ENCODE results near the gene ZNF507.

The ZNF507 gene

GRCh38 chr19:32322541-32322940 lies 22.9 kb upstream of the ZNF507 start:
- Histone ChIP-seq H3K9ac (ENCODE audit: low read length) (no peak overlapping the region), H4K20me1 (ENCODE audit: insufficient read depth, low read length) (no peaks in the 10 kb centered on the region), H3K4me3 (ENCODE audit: low read length) (no peak overlapping the region), H3K9me3 (ENCODE audit: insufficient read depth, low read length) (no peaks in the 10 kb centered on the region), H2AFZ (ENCODE audit: low read depth, low read length) (no peak overlapping the region), H3K4me1 (ENCODE audit: low read length) (no peaks in the 10 kb centered on the region), H3K79me2 (ENCODE audit: low read length) (no peaks in the 10 kb centered on the region), H3K36me3 (replicated peaks; ENCODE audit: low read depth, low read length) (no peaks in the 10 kb centered on the region), H3K27me3 (ENCODE audit: low read depth, low read length) (peaks cover 6% of the 10 kb centered on the region; the same call in 1 of the 2 replicates), H3K4me2 (ENCODE audit: low read length) (no peak overlapping the region), H3K27ac (ENCODE audit: low read length) (no peak overlapping the region)
- no peak for TF ChIP-seq EZH2phosphoT487 (IDR thresholded peaks at IDR 0.05; ENCODE audit: low read depth)
- TF ChIP-seq CTCF (IDR thresholded peaks at IDR 0.05; ENCODE audit: low read depth, low read length): no peak

GRCh38 chr19:32324631-32325285 lies 20.7 kb upstream of the ZNF507 start:
- no peak overlapping the region for H3K9ac ChIP-seq (ENCODE audit: low read length)
- H3K4me2 ChIP-seq (ENCODE audit: low read length): no peak overlapping the region
- H3K36me3 ChIP-seq (replicated peaks; ENCODE audit: low read depth, low read length): no peaks in the 10 kb centered on the region
- TF ChIP-seq CTCF (IDR thresholded peaks at IDR 0.05; ENCODE audit: low read depth, low read length): peak; percentile 33
- TF ChIP-seq EZH2phosphoT487 (IDR thresholded peaks at IDR 0.05; ENCODE audit: low read depth): no peak
- H2AFZ ChIP-seq (ENCODE audit: low read depth, low read length): no peak overlapping the region
- H3K27ac ChIP-seq (ENCODE audit: low read length): no peak overlapping the region
- no peaks in the 10 kb centered on the region for H4K20me1 ChIP-seq (ENCODE audit: insufficient read depth, low read length)
- H3K9me3 ChIP-seq (ENCODE audit: insufficient read depth, low read length): no peaks in the 10 kb centered on the region
- H3K79me2 ChIP-seq (ENCODE audit: low read length): no peaks in the 10 kb centered on the region
- no peaks in the 10 kb centered on the region; the same call in 1 of the 2 replicates for H3K27me3 ChIP-seq (ENCODE audit: low read depth, low read length)
- H3K4me3 ChIP-seq (ENCODE audit: low read length): no peak overlapping the region
- no peaks in the 10 kb centered on the region for H3K4me1 ChIP-seq (ENCODE audit: low read length)

- H3K4me3 ChIP-seq (ENCODE audit: low read length): no peak overlapping the region
Observed at GRCh38 chr19:32330213-32330857, 15.1 kb upstream of the ZNF507 start.

More at GRCh38 chr19:32330213-32330857, 15.1 kb upstream of the ZNF507 start:
- Histone ChIP-seq H3K4me1 (ENCODE audit: low read length) (no peaks in the 10 kb centered on the region), H3K27ac (ENCODE audit: low read length) (no peak overlapping the region), H3K27me3 (ENCODE audit: low read depth, low read length) (peaks cover 8% of the 10 kb centered on the region; the same call in 1 of the 2 replicates), H3K4me2 (ENCODE audit: low read length) (no peak overlapping the region), H3K36me3 (replicated peaks; ENCODE audit: low read depth, low read length) (no peaks in the 10 kb centered on the region), H2AFZ (ENCODE audit: low read depth, low read length) (no peak overlapping the region), H4K20me1 (ENCODE audit: insufficient read depth, low read length) (no peaks in the 10 kb centered on the region), H3K9ac (ENCODE audit: low read length) (no peak overlapping the region), H3K79me2 (ENCODE audit: low read length) (no peaks in the 10 kb centered on the region), H3K9me3 (ENCODE audit: insufficient read depth, low read length) (no peaks in the 10 kb centered on the region)
- TF ChIP-seq CTCF (IDR thresholded peaks at IDR 0.05; ENCODE audit: low read depth, low read length): no peak

Measured in OCI-LY3 (cell line).